Measurements from ENCODE around the gene RPIA.
"Not testable (repeated sequence)": the region's sequence is repeated elsewhere in the genome, so short reads cannot be mapped to it uniquely, and the experiment has no call there.

The RPIA gene

DNA sequence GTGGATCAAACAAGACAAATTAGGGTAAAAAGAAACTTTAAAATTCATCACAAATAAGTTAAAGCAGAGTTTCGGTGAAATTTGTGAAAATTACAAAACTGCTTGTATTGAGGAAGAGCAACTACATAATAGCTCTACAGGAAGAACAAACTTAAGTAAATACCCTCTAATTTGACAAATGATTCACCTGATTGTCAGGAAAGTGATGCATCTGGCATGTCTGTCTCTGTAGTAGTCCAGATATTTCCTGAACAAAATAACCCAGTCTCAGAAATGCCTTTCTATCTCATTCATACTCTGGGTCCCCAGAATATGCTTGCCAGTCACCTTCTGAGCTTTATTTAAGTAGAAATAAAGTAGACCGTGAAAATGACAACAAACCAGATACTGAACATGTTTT, 104.5 kb downstream of the RPIA start:
- DNase-seq: not testable (repeated sequence)

DNA sequence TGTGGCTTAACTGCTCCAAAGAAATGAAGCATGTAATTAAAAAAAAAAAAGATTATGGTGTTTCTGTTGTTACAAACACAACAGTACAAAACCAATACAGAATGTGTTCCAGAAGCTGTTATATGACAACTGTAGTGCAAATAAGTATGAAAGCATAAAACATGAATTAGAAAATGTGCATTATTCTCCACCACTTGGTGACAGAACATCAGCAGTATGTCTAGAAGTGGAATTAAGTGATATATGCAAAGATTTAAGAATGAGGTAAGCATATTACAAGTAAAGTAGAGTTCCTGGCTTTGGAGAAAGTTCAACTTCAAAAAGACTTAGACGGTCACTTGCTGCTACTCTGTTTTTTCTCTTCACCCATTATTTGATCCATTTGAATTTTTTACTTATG, 105.0 kb downstream of the RPIA start:
- not testable (repeated sequence) for DNase-seq

DNA sequence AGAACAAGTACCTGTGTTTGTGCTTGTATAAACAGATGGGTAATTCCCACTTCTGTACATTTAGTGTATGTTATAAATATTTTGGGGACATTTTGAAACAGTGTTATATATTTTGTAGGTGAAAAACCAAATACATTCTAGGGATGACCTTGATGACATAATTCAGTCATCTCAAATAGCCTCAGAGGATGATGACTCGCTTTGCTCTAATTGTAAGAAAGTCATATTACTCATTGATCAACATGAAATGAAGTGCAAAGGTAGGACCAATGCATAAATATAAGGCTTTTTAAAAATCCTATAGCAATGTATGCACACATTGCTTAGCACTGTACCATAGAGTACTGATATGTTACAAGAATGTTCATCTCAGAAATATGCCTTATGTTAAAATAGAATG, 105.7 kb downstream of the RPIA start:
- not testable (repeated sequence) for DNase-seq

Measured in CD4-positive, alpha-beta T cell treated with Interleukin-6 for 4 hours (primary cell).